Kidney epithelial cell (primary cell): ENCODE results near the gene ARHGEF26. TPM values are rescaled to one million over a fixed set of nuclear protein-coding genes. Genes with fewer than 3 reads are reported as not detected.

ENCODE experiments used
- DNase-seq: peaks from one replicate; pipeline ENCODE4 v3.0.0-alpha.2; 2010; ENCODE audit warnings: low read depth
- H3K27me3 ChIP-seq: 2 replicates; pipeline ENCODE4 v1.6.0; 2011; ENCODE audit warnings: low read length; ENCODE audit not compliant: control insufficient read depth, insufficient read depth
- H3K36me3 ChIP-seq: 2 replicates; pipeline ENCODE4 v1.5.1; 2011; ENCODE audit warnings: low read length; ENCODE audit not compliant: control insufficient read depth, insufficient read depth
- H3K4me3 ChIP-seq: 2 replicates; pipeline ENCODE4 v1.5.1; 2011; ENCODE audit warnings: low read depth, mild to moderate bottlenecking, control low read depth, low read length
- CTCF ChIP-seq: IDR thresholded peaks from 2 replicates; pipeline ENCODE4 v1.5.1; 2011; ENCODE audit warnings: mild to moderate bottlenecking, moderate library complexity, low read length, control low read depth, inconsistent platforms; ENCODE audit not compliant: insufficient read depth, poor library complexity, severe bottlenecking
- total RNA-seq: library from RNA; depleted of rRNA; stranded (reverse); fragments of >200 nt; gene quantifications from 2 replicates; pipeline ENCODE4 v1.2.3, GENCODE V29; 2015

The ARHGEF26 gene
- total RNA-seq, 1 donor from 2014 or later = 1.4 TPM

- H3K36me3 ChIP-seq = peaks cover 1% of the 10 kb centered on the region
Measured at GRCh38 chr3:154280161-154280560, 159.0 kb downstream of the ARHGEF26 start.

GRCh38 chr3:154285221-154285620 is 164.0 kb downstream of the ARHGEF26 start:
- TF ChIP-seq CTCF = no peak
- H3K27me3 ChIP-seq = no peaks in the 10 kb centered on the region
- H3K36me3 ChIP-seq = peaks cover 2% of the 10 kb centered on the region
- DNase-seq = no peak
- H3K4me3 ChIP-seq = no peak overlapping the region

More at GRCh38 chr3:154280161-154280560, 159.0 kb downstream of the ARHGEF26 start:
- no peak for TF ChIP-seq CTCF
- no peak overlapping the region for H3K4me3 ChIP-seq
- DNase-seq = no peak
- H3K27me3 ChIP-seq = no peaks in the 10 kb centered on the region

GRCh38 chr3:154290187-154290586 is 169.0 kb downstream of the ARHGEF26 start:
- no peak overlapping the region for H3K4me3 ChIP-seq
- no peak for TF ChIP-seq CTCF
- H3K27me3 ChIP-seq = no peaks in the 10 kb centered on the region
- DNase-seq = no peak
- H3K36me3 ChIP-seq = peaks cover 1% of the 10 kb centered on the region

- H3K36me3 ChIP-seq = no peaks in the 10 kb centered on the region
- DNase-seq = no peak
- no peak for TF ChIP-seq CTCF
- no peak overlapping the region for H3K4me3 ChIP-seq
- H3K27me3 ChIP-seq = no peaks in the 10 kb centered on the region
Measured at GRCh38 chr3:154294016-154294415, 172.8 kb downstream of the ARHGEF26 start.

- H3K36me3 ChIP-seq = peaks cover 1% of the 10 kb centered on the region
- TF ChIP-seq CTCF = no peak
- no peak for DNase-seq
Measured at GRCh38 chr3:154301561-154301960, 180.4 kb downstream of the ARHGEF26 start.

GRCh38 chr3:154304116-154304786 is 183.1 kb downstream of the ARHGEF26 start:
- peaks cover 1% of the 10 kb centered on the region for H3K36me3 ChIP-seq
- TF ChIP-seq CTCF = no peak
- DNase-seq = no peak
- H3K27me3 ChIP-seq = no peaks in the 10 kb centered on the region
- no peak overlapping the region for H3K4me3 ChIP-seq

More at GRCh38 chr3:154301561-154301960, 180.4 kb downstream of the ARHGEF26 start:
- no peaks in the 10 kb centered on the region for H3K27me3 ChIP-seq
- no peak overlapping the region for H3K4me3 ChIP-seq
